Measurements from ENCODE around the gene FOXJ1.

GRCh38 chr17:76124582-76125390, 16.3 kb downstream of the FOXJ1 start:
- peak in 1 of 2 donors; percentile 7 for TF ChIP-seq CTCF (conservative IDR thresholded peaks at IDR 0.05 in 1 of 2, IDR thresholded peaks at IDR 0.05 in 1 of 2; ENCODE audit: extremely low read depth in 1 of 2, insufficient read depth in 1 of 2, low read depth in 1 of 2, low read length in 2 of 2)
- no peak for TF ChIP-seq EZH2 (IDR thresholded peaks at IDR 0.05; ENCODE audit: borderline replicate concordance, low read length)

All from mammary epithelial cell (primary cell).